IMR-90 (cell line): Measurements from ENCODE around the gene ARMC6. TPM values are rescaled to one million over a fixed set of nuclear protein-coding genes. Genes with fewer than 3 reads are reported as not detected.

Source experiments
- ATAC-seq: fragments of 200-7000 bp; cut with Tn5 transposase; 2 replicates; pipeline ENCODE4 v1.9.1; 2020; ENCODE audit warnings: low read depth, mild to moderate bottlenecking, moderate library complexity
- BruUV-seq: library from RNA; stranded (reverse); fragments of 400-500 nt; replicated peaks from 2 replicates; lab custom pipeline; 2021; lab: Mats Ljungman, UMichigan
- CTCF ChIA-PET: fragments of 300-600 bp; formaldehyde crosslinking; extraction: SDS; loops from one replicate; lab custom pipeline; 2021; ENCODE audit warnings: antibody characterized with exemption; lab: Yijun Ruan, JAX
- POLR2A ChIA-PET: fragments of 300-600 bp; sonication (Branson Sonifier 250); formaldehyde crosslinking; loops from one replicate; lab custom pipeline; 2022; ENCODE audit warnings: antibody characterized with exemption; ENCODE audit not compliant: unreplicated experiment; lab: Charles Lee
- DNase-seq: peaks from one replicate; pipeline ENCODE4 v3.0.0; 2013
- H2AFZ ChIP-seq: replicated peaks from 2 replicates; pipeline ENCODE3; 2013; ENCODE audit warnings: low read length, mild to moderate bottlenecking; ENCODE audit not compliant: poor library complexity
- H2AK5ac ChIP-seq: 2 replicates; pipeline ENCODE4 v1.6.1; 2013; ENCODE audit warnings: low read depth, low read length, inconsistent platforms
- H2AK9ac ChIP-seq: replicated peaks from 2 replicates; pipeline ENCODE3; 2013; ENCODE audit warnings: mild to moderate bottlenecking, low read depth, low read length, moderate library complexity; ENCODE audit not compliant: poor library complexity
- H2BK120ac ChIP-seq: 2 replicates; pipeline ENCODE4 v1.6.1; 2013; ENCODE audit warnings: low read depth, low read length, inconsistent platforms
- H2BK15ac ChIP-seq: 3 replicates; pipeline ENCODE4 v1.6.1; 2013; ENCODE audit warnings: low read depth, low read length, inconsistent platforms
- H2BK20ac ChIP-seq: 2 replicates; pipeline ENCODE4 v1.6.1; 2013; ENCODE audit warnings: low read depth, mild to moderate bottlenecking, inconsistent platforms, low read length, moderate library complexity
- H2BK5ac ChIP-seq: 2 replicates; pipeline ENCODE4 v1.6.1; 2013; ENCODE audit warnings: mild to moderate bottlenecking, low read depth, low read length, inconsistent platforms; ENCODE audit not compliant: poor library complexity, severe bottlenecking
- H3K14ac ChIP-seq: replicated peaks from 2 replicates; pipeline ENCODE4 v1.6.1; 2013; ENCODE audit warnings: low read depth, low read length, inconsistent platforms
- H3K18ac ChIP-seq: 2 replicates; pipeline ENCODE4 v1.6.1; 2013; ENCODE audit warnings: low read depth, low read length, control low read depth
- H3K23ac ChIP-seq: 2 replicates; pipeline ENCODE4 v1.6.1; 2013; ENCODE audit warnings: low read depth, low read length, inconsistent platforms
- H3K27ac ChIP-seq: 2 replicates; pipeline ENCODE4 v1.5.1; 2013; ENCODE audit warnings: mild to moderate bottlenecking, control low read depth, low read length; ENCODE audit not compliant: insufficient read depth
- H3K27me3 ChIP-seq: 2 replicates; pipeline ENCODE4 v1.6.1; 2013; ENCODE audit warnings: low read length; ENCODE audit not compliant: control insufficient read depth, insufficient read depth
- H3K36me3 ChIP-seq: 2 replicates; pipeline ENCODE4 v1.6.1; 2013; ENCODE audit warnings: low read length, mixed read lengths; ENCODE audit not compliant: control insufficient read depth, insufficient read depth
- H3K4ac ChIP-seq: 2 replicates; pipeline ENCODE4 v1.6.1; 2013; ENCODE audit warnings: low read depth, low read length, inconsistent platforms
- H3K4me1 ChIP-seq: 2 replicates; pipeline ENCODE4 v1.6.1; 2013; ENCODE audit warnings: low read length, mixed read lengths; ENCODE audit not compliant: control insufficient read depth, insufficient read depth
- H3K4me2 ChIP-seq: 2 replicates; pipeline ENCODE4 v1.6.1; 2013; ENCODE audit warnings: low read depth, mild to moderate bottlenecking, control low read depth, low read length, moderate library complexity
- H3K4me3 ChIP-seq: 2 replicates; pipeline ENCODE4 v1.5.1; 2013; ENCODE audit warnings: low read depth, mild to moderate bottlenecking, control low read depth, low read length, moderate library complexity; ENCODE audit not compliant: insufficient read depth
- H3K56ac ChIP-seq: 2 replicates; pipeline ENCODE4 v1.6.1; 2013; ENCODE audit warnings: low read length, inconsistent platforms; ENCODE audit not compliant: insufficient read depth; ENCODE audit errors: extremely low read depth
- H3K79me1 ChIP-seq, 2 experiments: 2 replicates each; pipeline ENCODE4 v1.6.1; 2013; ENCODE audit warnings: low read length in 2 of 2, inconsistent platforms in 1 of 2, low read depth in 1 of 2
- H3K9ac ChIP-seq: 2 replicates; pipeline ENCODE4 v1.6.1; 2013; ENCODE audit warnings: low read depth, low read length, control low read depth
- H3K9me1 ChIP-seq: 2 replicates; pipeline ENCODE4 v1.6.1; 2013; ENCODE audit warnings: low read length, inconsistent platforms; ENCODE audit not compliant: insufficient read depth
- H3K9me3 ChIP-seq: 2 replicates; pipeline ENCODE4 v1.6.1; 2013; ENCODE audit warnings: low read length; ENCODE audit not compliant: control insufficient read depth, insufficient read depth
- H4K20me1 ChIP-seq: 2 replicates; pipeline ENCODE4 v1.6.1; 2013; ENCODE audit warnings: low read length, inconsistent platforms; ENCODE audit not compliant: insufficient read depth
- H4K5ac ChIP-seq: 2 replicates; pipeline ENCODE4 v1.6.1; 2013; ENCODE audit warnings: mild to moderate bottlenecking, low read depth, low read length, control low read depth
- H4K8ac ChIP-seq, 2 experiments: 2 replicates each; pipeline ENCODE4 v1.6.1; 2013; ENCODE audit warnings: low read depth in 2 of 2, low read length in 2 of 2, control low read depth in 1 of 2, inconsistent platforms in 1 of 2
- H4K91ac ChIP-seq: 2 replicates; pipeline ENCODE4 v1.6.1; 2013; ENCODE audit warnings: low read depth, low read length, inconsistent platforms; ENCODE audit not compliant: insufficient read depth
- MAZ ChIP-seq: IDR thresholded peaks from 2 replicates; pipeline ENCODE4 v1.6.1; 2012; ENCODE audit warnings: low read depth, mild to moderate bottlenecking, low read length, improper control_type of control experiment, moderate library complexity, borderline replicate concordance
- WGBS, 2 experiments: methylation state at CpG; one replicate each; pipeline versions ENCODE4 v1.1.5 to v1.1.7; 2013; ENCODE audit warnings: missing lambda C conversion rate in 2 of 2; ENCODE audit not compliant: insufficient read length in 1 of 2; ENCODE audit errors: extremely low coverage in 2 of 2; 5-methylcytosine and 5-hydroxymethylcytosine counted together
- dilution Hi-C: fragments of 300-500 bp; cut with HindIII; formaldehyde crosslinking; loops from one replicate; pipeline ENCODE4 v1.14.3; 2018; ENCODE audit warnings: low sequenced_read_pairs; ENCODE audit not compliant: unreplicated experiment
- in situ Hi-C: fragments of 300-500 bp; cut with MboI; formaldehyde crosslinking; loops from 3 replicates; pipeline ENCODE4 v1.14.3; 2019; ENCODE audit warnings: low sequenced_read_pairs, inconsistent platforms, mixed read lengths
- intact Hi-C: fragments of 100-400 bp; cut with micrococcal nuclease; formaldehyde crosslinking; loops from 2 replicates; pipeline ENCODE4 v1.10.0; 2022
- polyA plus RNA-seq, 3 experiments: library from polyadenylated mRNA; depleted of rRNA; stranded (reverse); fragments of >200 nt; gene quantifications; 2 replicates each; pipeline ENCODE4 v1.2.3, GENCODE V29; 2012; ENCODE audit warnings: low replicate concordance in 1 of 3
- total RNA-seq: library from RNA; depleted of rRNA; stranded (reverse); fragments of >200 nt; gene quantifications from 2 replicates; pipeline ENCODE4 v1.2.3, GENCODE V29; 2012

Gene ARMC6
- total and polyA plus RNA-seq, 2 of the 4 experiments (the other 2 are of a cell fraction), result 41.5 to 52.7 TPM

GRCh38 chr19:18993115-18993514 is 40.3 kb upstream of the ARMC6 start:
- no peak for DNase-seq
- no peak for ATAC-seq
- no peak overlapping the region for H3K18ac ChIP-seq
- no peak overlapping the region for H3K9ac ChIP-seq
- TF ChIP-seq MAZ, result no peak
- H3K9me3 ChIP-seq, result no peaks in the 10 kb centered on the region
- no peak overlapping the region for H2BK120ac ChIP-seq
- H2AK9ac ChIP-seq, result no peak overlapping the region
- in situ Hi-C loops, result no loop called here
- no peak overlapping the region for H4K91ac ChIP-seq
- peaks cover 1 to 25% of the 10 kb centered on the region in 2 experiments; a peak in 2 of 4 replicates for H3K79me1 ChIP-seq
- no peak overlapping the region for H3K4ac ChIP-seq
- H3K4me2 ChIP-seq, result no peak overlapping the region
- H3K36me3 ChIP-seq, result peaks cover 32% of the 10 kb centered on the region
- peaks cover 6% of the 10 kb centered on the region; the same call in 1 of the 2 replicates for H4K20me1 ChIP-seq
- H3K23ac ChIP-seq, result no peak overlapping the region
- no peaks in the 10 kb centered on the region for H3K27me3 ChIP-seq
- no peak overlapping the region for H2BK15ac ChIP-seq
- no peak overlapping the region for H2AK5ac ChIP-seq
- ChIA-PET POLR2A (no interaction called here), CTCF (no interaction called here)
- intact Hi-C loops, result no loop called here
- H4K5ac ChIP-seq, result no peak overlapping the region
- no TSS peak for BruUV-seq
- no peak overlapping the region for H4K8ac ChIP-seq
- WGBS, 2 experiments, result 76% methylated on average over 8 of the region's 10 CpGs; no CpG with 5 or more reads in 1 of the 2 experiments
- no peak overlapping the region for H3K4me3 ChIP-seq
- no peaks in the 10 kb centered on the region for H3K9me1 ChIP-seq
- no peak overlapping the region for H2AFZ ChIP-seq
- no peak overlapping the region for H3K14ac ChIP-seq
- H2BK20ac ChIP-seq, result no peak overlapping the region
- dilution Hi-C loops, result no loop called here
- H2BK5ac ChIP-seq, result no peak overlapping the region
- no peak overlapping the region for H3K56ac ChIP-seq
- H3K4me1 ChIP-seq, result peaks cover 2% of the 10 kb centered on the region; the same call in 1 of the 2 replicates
- H3K27ac ChIP-seq, result no peak overlapping the region
